NCI-H128 (cell line): Measurements from ENCODE around the gene PDE7B.
"Not testable (repeated sequence)": the region's sequence is repeated elsewhere in the genome, so short reads cannot be mapped to it uniquely, and the experiment has no call there.

Experiments used
- DNase-seq: peaks from one replicate; lab custom pipeline; 2025; ENCODE audit not compliant: unreplicated experiment; lab: John Stamatoyannopoulos, UW

The PDE7B gene

DNA sequence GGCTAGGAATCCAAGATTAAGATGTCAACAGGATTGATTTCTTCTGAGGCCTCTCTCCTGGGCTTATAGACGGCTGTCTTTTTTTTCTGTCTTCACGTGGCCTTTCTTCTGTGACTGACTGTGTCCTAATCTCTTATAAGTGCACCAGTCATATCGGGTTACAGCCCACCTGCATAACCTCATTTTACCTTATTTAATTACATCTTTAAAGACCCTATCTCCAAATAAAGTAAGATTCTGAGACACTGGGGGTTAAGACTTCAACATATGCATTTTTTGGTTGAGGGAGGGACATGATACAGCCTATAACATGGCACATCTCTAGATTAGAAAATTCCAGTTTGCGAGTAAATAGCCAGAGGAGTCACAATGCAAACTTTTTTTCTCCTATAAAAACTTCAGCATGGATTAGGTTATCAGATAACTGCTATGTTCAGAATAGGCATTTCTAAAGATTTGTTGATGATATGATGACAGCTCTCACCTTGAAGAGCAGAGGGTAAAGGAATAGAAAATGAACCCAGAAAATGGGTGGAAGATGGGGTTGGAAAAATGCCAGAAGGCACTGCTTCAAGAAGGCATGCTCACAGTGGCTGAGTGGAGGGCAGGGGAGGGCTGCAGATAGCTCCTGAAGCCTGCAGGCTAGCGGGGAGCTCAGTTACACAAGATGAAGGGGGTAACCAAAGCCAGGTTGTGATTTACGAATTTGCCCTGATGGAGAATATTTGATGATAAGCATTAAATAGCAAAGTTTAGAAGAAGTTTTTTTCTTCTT lies 8.7 kb upstream of the PDE7B start:
- DNase-seq: no peak

DNA sequence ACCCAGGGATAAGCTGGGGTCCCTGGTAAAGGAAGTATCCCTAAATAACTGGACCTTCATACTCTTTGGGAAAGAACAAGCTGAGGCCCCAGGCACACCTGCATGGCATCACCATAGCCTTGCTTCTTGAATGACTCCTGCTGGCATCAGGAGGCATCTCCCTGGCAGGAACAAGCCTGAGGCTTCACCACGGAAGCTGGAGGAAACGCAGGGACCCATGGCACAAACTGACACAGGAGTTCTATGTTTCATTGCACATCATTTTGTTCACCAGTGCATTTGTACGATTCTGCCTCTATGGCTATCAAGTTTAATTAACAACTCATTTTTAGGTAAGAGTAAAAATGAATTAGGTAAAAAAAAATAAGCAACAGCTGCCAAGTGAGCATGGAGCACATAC lies 619 bp upstream of the PDE7B start:
- DNase-seq: no peak

DNA sequence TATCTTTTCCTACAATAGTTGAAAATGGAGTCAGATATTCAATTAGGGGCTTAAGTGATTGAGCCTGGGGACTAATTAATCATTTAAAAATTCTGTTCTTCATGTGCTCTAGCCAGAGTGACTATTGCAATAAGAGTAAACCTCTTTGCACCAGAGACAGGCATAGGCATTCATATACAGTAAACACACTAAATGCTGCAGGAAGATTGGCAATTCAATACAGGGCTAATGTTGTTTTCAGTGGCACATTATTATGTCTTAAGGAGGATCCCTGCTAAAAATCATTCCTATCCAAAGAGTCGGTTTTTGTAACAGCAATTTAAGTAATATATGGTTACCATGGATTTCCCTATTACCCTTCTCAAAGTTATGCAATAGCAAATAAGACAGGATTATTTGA lies 1.2 kb downstream of the PDE7B start:
- no peak for DNase-seq

DNA sequence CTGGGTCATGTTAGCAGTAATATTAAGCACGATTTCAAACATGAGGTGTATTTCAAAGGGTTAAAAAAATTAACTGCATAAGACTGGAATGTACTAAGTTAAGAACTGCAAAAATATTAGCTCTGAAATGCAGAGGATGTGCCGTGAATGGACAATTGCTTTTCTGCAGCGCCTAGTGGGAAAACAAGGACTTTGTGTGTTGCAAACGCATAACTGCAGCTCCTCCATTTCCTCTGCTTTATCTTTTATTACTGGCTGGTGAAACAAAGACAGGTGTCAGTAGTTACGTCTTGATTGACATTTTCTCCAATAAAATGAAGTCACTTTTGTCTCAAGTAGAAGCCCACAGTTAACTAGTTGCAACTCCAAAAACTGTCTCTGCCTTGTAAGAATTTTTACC lies 1.7 kb downstream of the PDE7B start:
- DNase-seq: no peak

DNA sequence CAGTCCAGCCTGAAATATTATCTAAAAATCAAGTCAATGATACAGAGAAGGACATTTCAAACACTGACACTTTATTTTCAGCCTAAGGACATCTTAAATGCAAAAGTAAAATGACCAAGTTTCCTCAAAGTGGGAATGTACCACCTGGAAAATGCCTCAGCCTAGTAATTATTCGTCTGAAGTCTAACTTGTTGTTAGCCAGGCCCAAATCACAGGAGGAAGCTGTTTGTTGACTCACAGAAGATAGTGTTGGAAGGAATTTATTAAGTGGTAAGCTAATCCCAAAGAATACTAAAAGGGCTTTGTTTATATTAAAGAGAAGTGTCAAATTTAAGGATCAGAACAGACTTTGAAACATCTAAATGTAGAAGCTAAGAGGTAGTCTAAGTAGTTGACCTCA lies 2.5 kb downstream of the PDE7B start:
- DNase-seq: no peak

DNA sequence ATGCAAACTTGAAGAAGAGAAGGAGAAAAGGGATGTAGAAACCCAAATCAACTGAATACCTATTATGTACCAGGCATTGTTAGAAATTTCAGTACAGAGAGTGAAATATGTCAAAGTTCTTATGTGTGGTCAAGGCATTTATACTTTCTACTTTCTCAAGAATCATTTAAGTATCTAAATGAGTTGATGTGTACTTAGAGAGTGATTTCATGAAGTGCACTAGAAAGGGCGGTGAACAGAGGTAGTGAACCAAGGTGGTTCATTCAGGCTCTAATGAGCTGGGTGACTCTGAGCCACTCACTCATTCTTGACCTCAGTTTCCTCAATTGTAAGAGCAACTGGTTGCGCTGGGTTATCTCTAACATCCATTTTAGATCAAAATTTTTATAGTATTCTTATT lies 3.3 kb downstream of the PDE7B start:
- no peak for DNase-seq

DNA sequence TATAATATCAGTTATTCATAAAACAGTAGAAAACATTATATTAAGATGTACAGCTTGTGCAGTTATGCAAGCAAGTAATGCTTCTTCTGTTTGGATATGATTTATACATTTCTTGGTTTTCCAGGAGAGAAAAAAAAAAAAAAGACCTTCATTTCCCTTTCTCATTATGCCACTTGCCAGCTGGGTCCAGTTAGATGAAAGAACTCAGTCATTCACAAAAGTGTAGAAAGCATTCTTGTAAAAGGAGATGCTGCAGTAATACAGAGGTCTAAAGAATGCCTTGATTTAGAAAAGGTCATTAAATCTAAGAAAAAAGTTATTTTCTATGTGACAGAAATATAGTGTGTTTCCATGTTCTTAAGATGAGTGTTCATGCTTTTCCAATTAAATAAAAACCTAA lies 7.4 kb downstream of the PDE7B start:
- DNase-seq: no peak

DNA sequence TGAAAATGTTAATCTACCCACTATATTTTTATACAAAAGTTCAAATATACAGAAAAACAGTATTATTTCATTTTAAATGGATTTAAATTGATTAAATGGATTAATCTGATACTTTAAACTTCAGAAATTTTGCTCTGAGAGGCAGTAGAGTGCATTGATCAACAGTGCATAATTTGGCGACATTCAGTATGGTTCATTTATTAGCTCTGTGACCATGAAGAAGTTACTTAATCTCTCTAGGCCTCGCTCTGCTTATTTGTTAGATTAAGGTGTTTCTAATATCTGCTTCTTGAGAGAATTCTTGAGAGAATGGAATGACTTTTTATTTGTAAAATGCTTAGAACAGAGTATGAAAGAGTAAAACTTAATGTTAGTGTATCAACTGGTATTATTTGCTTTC lies 8.9 kb downstream of the PDE7B start:
- no peak for DNase-seq

DNA sequence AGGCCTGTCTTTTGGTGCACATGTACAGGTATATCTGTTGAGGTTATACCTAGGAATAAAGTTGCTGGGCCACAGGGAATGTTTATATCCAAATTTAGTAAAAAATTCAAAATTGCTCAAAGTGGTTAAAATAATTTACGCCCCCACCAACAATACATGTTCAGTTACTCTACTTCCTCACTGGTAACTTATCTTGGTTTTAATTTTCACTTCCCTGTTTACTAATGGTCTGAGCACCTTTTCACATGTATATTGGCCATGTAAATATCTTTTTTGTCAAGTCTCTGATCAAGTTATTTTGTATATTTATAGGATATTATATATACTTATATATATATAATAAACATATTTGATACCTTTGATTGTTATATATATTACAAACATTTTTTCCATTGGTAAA lies 9.7 kb downstream of the PDE7B start:
- DNase-seq: no peak

DNA sequence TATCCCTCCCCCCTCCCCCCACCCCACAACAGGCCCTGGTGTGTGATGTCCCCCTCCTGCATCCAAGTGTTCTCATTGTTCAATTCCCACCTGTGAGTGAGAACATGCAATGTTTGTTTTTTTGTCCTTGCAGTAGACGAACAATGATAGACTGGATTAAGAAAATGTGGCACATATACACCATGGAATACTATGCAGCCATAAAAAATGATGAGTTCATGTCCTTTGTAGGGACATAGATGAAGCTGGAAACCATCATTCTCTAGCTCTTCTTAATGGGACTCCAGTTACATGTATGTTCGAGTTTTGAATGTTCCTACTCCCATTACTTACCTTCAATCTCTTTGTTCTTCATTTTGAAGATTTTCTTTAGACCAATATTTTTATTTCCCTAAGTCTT lies 13.4 kb downstream of the PDE7B start:
- not testable (repeated sequence) for DNase-seq

DNA sequence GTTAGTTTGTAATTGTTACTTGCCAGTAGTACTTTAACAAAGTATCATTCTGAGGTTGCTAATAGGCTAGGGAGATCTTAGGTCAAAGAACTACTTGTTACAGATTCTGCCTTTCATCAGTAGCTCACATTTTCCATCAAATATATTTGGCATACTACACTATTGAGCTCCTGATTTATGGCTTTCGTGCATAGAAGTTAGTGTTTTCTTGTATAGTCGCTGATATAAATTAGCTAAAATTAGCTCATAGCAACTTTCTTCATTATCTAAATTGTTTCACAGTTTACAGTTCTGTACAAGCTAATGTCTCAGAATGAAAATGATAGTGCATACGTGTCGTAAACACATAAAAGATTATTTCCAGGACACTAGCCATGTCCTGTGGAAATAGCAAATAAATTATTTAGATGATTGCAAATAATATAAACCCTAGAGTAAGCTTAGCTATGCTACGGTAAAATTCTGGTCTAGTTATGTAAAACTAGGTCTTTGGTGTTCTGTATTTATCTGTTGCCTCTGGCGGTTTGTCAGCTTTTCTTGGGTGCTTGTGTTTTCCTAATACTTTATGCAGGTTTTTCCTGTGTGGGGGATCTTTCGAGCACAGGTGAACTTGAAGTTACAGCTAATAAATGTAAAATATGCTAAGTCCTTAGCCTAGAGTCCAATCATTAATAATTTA lies 15.1 kb downstream of the PDE7B start:
- DNase-seq: no peak

DNA sequence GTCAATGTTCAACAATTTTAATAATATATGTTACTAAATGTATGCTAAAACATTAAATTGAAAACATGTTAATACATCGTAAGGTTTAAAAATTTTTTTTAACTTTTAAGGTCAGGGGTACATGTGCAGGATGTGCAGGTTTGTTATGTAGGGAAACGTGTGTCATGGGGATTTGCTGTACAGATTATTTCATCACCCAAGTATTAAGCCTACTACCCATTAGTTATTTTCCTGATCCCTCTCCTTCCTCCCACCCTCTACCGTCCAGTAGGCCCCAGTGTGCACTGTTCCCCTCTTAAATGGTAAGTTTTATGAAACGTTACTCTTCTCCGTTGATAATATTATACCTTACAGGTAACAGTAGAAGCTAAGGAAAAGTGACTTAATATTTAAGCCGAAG lies 15.8 kb downstream of the PDE7B start:
- no peak for DNase-seq

DNA sequence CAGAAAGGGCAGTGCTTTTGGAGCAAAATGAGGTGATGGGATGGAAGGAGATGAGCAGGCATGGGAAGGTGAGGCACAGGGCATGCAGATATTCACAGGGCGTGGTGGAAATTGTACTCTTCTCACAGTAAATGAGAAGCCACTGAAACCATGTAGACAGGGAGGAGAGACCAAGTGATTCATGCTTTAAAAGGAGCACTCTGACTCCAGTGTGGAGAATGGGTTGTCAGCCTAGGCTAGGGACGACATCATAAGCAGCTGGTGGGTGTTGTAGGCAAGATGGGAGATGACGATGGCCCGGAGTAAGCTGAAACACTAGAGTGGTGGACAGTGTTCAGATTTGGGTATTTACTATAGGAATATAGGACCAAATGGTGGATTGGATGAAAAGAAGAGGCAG lies 18.4 kb downstream of the PDE7B start:
- no peak for DNase-seq

DNA sequence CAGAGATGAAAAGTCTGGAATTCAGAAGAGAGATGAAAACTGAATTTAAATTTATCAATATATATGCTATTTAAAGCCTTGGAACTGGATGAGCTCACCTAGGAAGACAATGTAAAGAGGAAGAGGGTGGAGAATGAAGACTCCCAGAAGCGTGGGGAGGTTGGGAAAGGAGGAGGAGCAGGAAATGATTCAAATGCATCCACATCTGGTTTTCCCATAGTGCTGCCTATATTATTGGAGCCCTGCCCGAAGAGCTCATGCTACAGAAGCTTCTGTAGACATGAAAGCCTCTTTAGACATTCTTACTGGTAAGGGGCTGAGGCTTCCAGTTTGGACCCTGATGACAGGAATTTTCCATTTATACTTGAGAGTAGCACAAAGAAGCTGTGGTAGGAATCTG lies 19.2 kb downstream of the PDE7B start:
- DNase-seq: no peak

DNA sequence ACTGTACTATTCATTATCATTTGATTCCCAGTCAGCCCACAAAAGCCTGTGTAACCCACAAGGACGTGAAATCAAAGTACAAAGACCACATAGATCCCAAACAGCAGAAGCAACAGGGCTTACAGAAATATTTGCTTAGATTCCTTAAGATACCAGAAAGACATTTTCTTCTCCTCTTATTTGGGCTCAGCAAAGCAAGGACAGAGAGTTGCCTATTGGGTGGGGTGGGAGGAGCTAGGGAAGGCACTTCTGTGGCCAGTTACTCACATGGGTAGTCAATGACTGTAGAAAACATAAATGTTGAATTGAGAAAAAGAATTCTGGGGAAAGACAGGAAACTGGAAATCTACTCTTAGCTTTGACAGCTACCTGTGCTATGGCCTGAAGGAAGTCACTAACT lies 19.8 kb downstream of the PDE7B start:
- DNase-seq: no peak

DNA sequence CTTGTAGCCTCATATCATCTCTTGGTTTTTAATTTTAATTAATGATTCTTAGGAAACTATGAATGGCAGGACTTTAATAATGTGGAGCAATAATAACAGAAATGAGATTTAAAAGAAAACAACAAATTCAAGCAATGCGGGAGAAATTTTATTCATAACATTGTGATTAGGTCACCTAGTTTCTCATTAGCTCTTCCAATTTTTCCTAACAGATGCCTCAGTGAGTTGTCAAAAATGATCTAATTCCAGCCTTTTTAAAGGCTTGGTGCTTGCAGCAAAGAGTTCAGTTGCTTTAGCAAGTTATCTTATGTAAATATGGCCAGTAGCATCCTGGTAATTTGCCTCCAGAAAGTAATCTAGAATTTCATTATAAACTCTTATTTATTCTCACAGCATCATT lies 20.4 kb downstream of the PDE7B start:
- no peak for DNase-seq

DNA sequence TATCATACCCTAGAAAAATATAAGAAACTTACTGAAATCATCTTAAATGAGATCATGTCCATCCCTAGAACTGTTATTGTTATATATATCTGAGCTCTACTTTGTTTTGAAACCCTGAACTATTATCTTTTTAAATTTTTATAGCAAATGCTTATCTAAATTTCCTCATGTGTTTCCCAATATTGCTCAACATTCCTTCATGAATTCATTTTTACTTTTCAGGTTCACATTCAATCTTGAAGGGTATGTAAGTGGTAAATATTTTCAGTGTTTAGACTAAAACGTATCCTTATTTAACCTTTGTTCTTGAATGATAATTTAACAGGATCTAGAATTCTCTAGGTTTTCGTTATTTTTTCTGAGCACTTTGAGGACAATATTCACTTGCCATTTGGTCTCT lies 23.9 kb downstream of the PDE7B start:
- no peak for DNase-seq

DNA sequence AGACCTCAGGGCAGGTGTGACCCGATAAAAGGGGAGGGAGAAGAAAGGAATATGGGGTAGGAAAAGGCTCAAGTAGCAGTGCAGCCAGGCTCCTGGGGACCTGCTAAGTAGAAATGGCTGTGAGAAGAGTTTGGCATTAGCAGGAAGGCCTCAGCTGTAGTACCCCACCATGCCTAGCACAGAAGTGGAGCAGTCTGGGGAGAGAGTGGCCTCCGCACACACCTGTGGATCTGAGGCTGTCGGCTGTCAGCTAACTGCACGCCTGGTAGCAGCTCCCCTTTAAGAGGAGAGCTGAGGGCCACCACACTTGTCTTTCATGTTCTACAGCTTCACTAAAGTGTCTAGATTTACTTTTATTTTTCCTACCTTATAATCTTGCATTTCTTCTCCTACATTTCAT lies 24.6 kb downstream of the PDE7B start:
- DNase-seq: no peak

DNA sequence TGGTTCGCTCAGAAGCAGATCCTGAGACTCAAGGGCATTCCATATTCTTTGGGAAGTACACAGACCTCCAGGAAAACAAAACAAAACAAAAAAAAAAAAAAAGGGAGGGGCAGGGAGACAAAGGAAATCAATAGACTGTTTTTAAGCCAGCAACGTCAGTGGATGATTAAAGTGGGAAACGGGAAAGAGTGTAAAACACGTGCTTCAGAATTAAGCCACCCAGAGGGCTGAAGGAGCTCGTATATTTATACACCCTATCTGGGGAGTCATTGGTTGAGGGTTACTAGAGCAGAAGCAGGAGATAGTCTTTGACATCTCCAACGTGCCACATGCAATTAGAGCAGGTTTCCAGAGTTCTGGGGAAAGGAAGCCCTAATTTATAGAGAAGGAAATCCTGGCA lies 26.2 kb downstream of the PDE7B start:
- DNase-seq: no peak

DNA sequence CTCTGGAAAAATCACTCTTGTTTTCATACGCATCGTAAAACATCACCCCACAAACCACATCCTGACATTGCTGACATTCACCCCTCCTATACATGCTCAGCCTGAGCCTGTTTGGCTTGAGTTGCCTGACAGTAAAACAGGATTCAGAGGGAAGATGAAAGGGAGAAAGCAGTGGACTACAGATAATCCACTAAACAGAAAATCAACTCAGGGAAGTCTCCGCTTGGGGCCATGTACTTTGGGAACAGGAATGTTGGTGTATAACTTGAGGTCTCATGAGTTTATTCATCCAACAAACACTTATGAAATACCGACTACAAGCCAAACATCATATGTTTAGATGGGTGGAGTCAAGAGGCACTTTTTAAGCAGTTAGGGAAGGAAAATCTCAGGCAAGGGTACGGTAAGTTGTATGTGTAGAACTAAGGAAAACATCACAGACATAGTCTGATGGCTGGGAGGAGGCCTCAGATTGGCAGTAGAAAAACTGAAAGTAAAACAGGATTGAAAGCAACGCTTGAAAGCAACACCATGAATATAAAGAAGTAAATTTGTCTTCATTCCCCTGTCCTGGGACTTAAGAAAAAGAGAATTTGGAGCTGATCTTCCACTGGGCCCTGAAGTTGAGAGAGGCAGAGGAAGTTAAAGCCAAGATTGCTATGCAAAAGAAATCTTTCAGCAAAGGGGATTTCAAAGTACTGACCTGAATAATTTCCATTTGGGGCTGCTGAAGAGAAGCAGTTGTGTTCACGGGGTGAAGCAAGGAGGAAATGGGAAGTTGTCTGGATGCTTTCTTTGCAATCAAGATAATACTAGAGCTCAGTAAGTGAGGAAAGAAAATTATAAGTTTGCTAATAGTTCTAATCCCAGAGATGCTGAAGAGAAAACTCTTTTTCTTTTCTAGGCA lies 28.8 kb downstream of the PDE7B start:
- no peak for DNase-seq

DNA sequence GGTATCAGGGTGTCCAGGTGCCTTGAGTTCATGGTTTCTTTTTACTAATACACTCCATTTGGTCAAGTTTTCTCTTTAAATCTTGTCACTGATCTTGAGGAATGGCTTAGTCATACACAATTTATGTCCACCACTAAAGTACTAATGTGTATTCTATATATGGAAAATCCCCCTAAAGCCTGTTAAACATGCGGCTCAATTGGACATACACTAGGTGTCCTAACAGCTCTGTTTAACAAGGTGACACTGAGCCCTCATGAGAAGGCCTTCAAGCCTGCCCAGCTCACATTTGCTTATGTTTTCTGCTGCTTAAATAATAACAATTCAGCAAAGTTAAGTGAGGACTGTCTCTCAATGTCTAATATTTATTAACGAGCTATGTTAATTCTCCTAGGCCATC lies 31.5 kb downstream of the PDE7B start:
- no peak for DNase-seq

DNA sequence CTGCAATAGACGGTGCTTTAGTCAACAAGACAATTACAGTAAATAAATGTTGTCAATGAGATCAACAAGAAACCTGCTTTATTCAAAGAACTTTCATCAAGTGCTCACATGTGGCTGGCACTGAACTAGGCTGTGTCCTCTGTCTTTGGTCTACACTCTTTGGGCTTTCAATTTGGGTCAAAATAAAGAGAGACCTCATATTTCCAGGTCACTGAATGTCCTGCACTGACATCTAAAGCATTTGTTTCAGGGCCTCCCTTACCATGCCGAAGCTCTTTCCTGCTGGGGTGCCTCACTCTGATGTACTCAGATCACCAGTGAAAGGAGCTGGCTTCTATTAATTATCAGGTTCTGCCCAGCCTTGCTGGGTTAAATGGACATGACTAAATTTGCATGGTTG lies 32.0 kb downstream of the PDE7B start:
- no peak for DNase-seq
